ENCODE data around the gene PFKFB1.

The PFKFB1 gene

GRCh38 chrX:54994099-54994498 lies at the start of gene PFKFB1:
TSS of gene PFKFB1 (minus strand) at chrX:54994188. CDS start at chrX:54994007, 181 bp downstream.
- DNase-seq = no peak

- DNase-seq = no peak
Measured at GRCh38 chrX:55041514-55041913, 47.5 kb upstream of the PFKFB1 start.

- no peak for DNase-seq
Measured at GRCh38 chrX:55039471-55039870, 45.5 kb upstream of the PFKFB1 start.

- DNase-seq = no peak
Measured at GRCh38 chrX:55033429-55033828, 39.4 kb upstream of the PFKFB1 start.

GRCh38 chrX:55030271-55031205 lies 36.5 kb upstream of the PFKFB1 start, which contains the start of gene ALAS2:
TSS of gene ALAS2 (minus strand) at chrX:55030977. CDS start at chrX:55026000, 4,977 bp downstream.
- DNase-seq = no peak

GRCh38 chrX:55029291-55029690 lies 35.3 kb upstream of the PFKFB1 start:
- no peak for DNase-seq

GRCh38 chrX:55028611-55029010 lies 34.6 kb upstream of the PFKFB1 start:
- DNase-seq = no peak

- no peak for DNase-seq
Measured at GRCh38 chrX:55028040-55028439, 34.1 kb upstream of the PFKFB1 start.

- DNase-seq = no peak
Measured at GRCh38 chrX:55026840-55027239, 32.9 kb upstream of the PFKFB1 start.

- DNase-seq = no peak
Measured at GRCh38 chrX:55026143-55026542, 32.2 kb upstream of the PFKFB1 start.

GRCh38 chrX:55014897-55015299 lies 20.9 kb upstream of the PFKFB1 start:
- DNase-seq = no peak

GRCh38 chrX:55011294-55011693 lies 17.3 kb upstream of the PFKFB1 start:
- peak in 1 of 2 experiments; percentile 13 for DNase-seq

GRCh38 chrX:55008571-55009358 lies 14.8 kb upstream of the PFKFB1 start:
- no peak for DNase-seq

- DNase-seq = no peak
Measured at GRCh38 chrX:55007656-55008055, 13.7 kb upstream of the PFKFB1 start.

GRCh38 chrX:55006827-55007621 lies 13.0 kb upstream of the PFKFB1 start:
- no peak for DNase-seq

GRCh38 chrX:55005256-55005655 lies 11.3 kb upstream of the PFKFB1 start:
- DNase-seq = no peak

GRCh38 chrX:55004231-55004630 lies 10.2 kb upstream of the PFKFB1 start:
- no peak for DNase-seq

- peak; percentile 88 to 95 for DNase-seq
Measured at GRCh38 chrX:54999717-55000598, 6.0 kb upstream of the PFKFB1 start, which contains the start of gene APEX2. TSS of gene APEX2 (plus strand) at chrX:55000363. CDS start at chrX:55000423, 60 bp downstream.

- no peak for DNase-seq
Measured at GRCh38 chrX:54995621-54996020, 1.6 kb upstream of the PFKFB1 start.

GRCh38 chrX:54994668-54995351 lies 822 bp upstream of the PFKFB1 start:
- no peak for DNase-seq
